GM12878 (cell line): ENCODE results near the gene DPP3. TPM values are rescaled to one million over a fixed set of nuclear protein-coding genes. Genes with fewer than 3 reads are reported as not detected.
"Not testable (repeated sequence)": the region's sequence is repeated elsewhere in the genome, so short reads cannot be mapped to it uniquely, and the experiment has no call there.

Source experiments
- ATAC-seq: fragments of 200-7000 bp; cut with Tn5 transposase; 3 replicates; pipeline ENCODE4 v1.9.1; 2020; ENCODE audit warnings: mild to moderate bottlenecking, moderate library complexity
- BruUV-seq: library from RNA; stranded (reverse); fragments of 400-500 nt; replicated peaks from 2 replicates; lab custom pipeline; 2021; lab: Mats Ljungman, UMichigan
- CTCF ChIA-PET: fragments of 300-600 bp; sonication (Branson Sonifier 250); formaldehyde crosslinking; extraction: SDS; loops from one replicate; lab custom pipeline; 2021; ENCODE audit warnings: inconsistent platforms; lab: Yijun Ruan, JAX
- POLR2A ChIA-PET: fragments of 350-600 bp; formaldehyde crosslinking; extraction: SDS; loops from one replicate; lab custom pipeline; 2021; ENCODE audit warnings: inconsistent platforms; lab: Charles Lee
- RAD21 ChIA-PET: fragments of 300-600 bp; sonication (Branson Sonifier 250); formaldehyde crosslinking; loops from one replicate; lab custom pipeline; 2023; ENCODE audit warnings: antibody characterized with exemption; ENCODE audit not compliant: unreplicated experiment; lab: Charles Lee
- SMC1A ChIA-PET: fragments of 300-600 bp; sonication (Branson Sonifier 250); formaldehyde crosslinking; loops from one replicate; lab custom pipeline; 2023; ENCODE audit not compliant: unreplicated experiment, uncharacterized antibody; lab: Charles Lee
- DNase-seq: peaks from one replicate; pipeline ENCODE4 v3.0.0-alpha.2; 2011; ENCODE audit warnings: low read depth, low spot score
- FAIRE-seq: peaks from 3 replicates; lab custom pipeline; 2011; peaks lifted over from hg19 to GRCh38; lab: Jason Lieb, UNC
- H2AFZ ChIP-seq: 2 replicates; pipeline ENCODE4 v1.6.0; 2011; ENCODE audit warnings: low read depth, low read length, control low read depth; ENCODE audit not compliant: control insufficient read depth
- H3K27ac ChIP-seq: 2 replicates; pipeline ENCODE4 v1.5.1; 2011; ENCODE audit warnings: control low read depth; ENCODE audit not compliant: control insufficient read depth, insufficient read depth
- H3K27me3 ChIP-seq, 2 experiments: replicated peaks in 1 of 2; 2 replicates each; pipeline versions ENCODE4 v1.6.0 to v1.6.1; 2011; ENCODE audit warnings: low read length in 1 of 2; ENCODE audit not compliant: control insufficient read depth in 2 of 2, insufficient read depth in 2 of 2
- H3K36me3 ChIP-seq, 2 experiments: 2 replicates each; pipeline ENCODE4 v1.5.1; 2011; ENCODE audit warnings: low read length in 1 of 2; ENCODE audit not compliant: control insufficient read depth in 2 of 2, insufficient read depth in 2 of 2
- H3K4me1 ChIP-seq: 2 replicates; pipeline ENCODE4 v1.6.1; 2011; ENCODE audit warnings: mild to moderate bottlenecking, low read length, moderate library complexity, mixed read lengths; ENCODE audit not compliant: control insufficient read depth, insufficient read depth
- H3K4me2 ChIP-seq: 2 replicates; pipeline ENCODE4 v1.6.0; 2011; ENCODE audit warnings: control low read depth; ENCODE audit not compliant: control insufficient read depth, insufficient read depth
- H3K4me3 ChIP-seq: fragments of 200-600 bp; sonication (generic); 2 replicates; pipeline ENCODE4 v1.5.1; 2016
- H3K79me2 ChIP-seq: 2 replicates; pipeline ENCODE4 v1.6.0; 2011; ENCODE audit warnings: low read length; ENCODE audit not compliant: control insufficient read depth, insufficient read depth
- H3K9ac ChIP-seq: 2 replicates; pipeline ENCODE4 v1.8.0; 2011; ENCODE audit warnings: low read length, control low read depth, mixed read lengths; ENCODE audit not compliant: control insufficient read depth, insufficient read depth
- H3K9me3 ChIP-seq: replicated peaks from 3 replicates; pipeline ENCODE4 v1.5.1; 2011; ENCODE audit warnings: mild to moderate bottlenecking, low read length; ENCODE audit not compliant: control insufficient read depth, insufficient read depth
- H4K20me1 ChIP-seq: 2 replicates; pipeline ENCODE4 v1.6.0; 2011; ENCODE audit not compliant: control insufficient read depth, insufficient read depth
- BMI1 ChIP-seq: fragments of 450-650 bp; IDR thresholded peaks from 2 replicates; pipeline ENCODE4 v1.6.1; 2016; ENCODE audit warnings: mild to moderate bottlenecking, moderate library complexity, borderline replicate concordance
- CHD2 ChIP-seq: IDR thresholded peaks from 2 replicates; pipeline ENCODE4 v1.6.1; 2011; ENCODE audit warnings: low read depth, low read length, improper control_type of control experiment, borderline replicate concordance
- CHD4 ChIP-seq: fragments of 200-600 bp; sonication (generic); IDR thresholded peaks from 2 replicates; pipeline ENCODE4 v1.6.1; 2016; ENCODE audit warnings: mild to moderate bottlenecking
- E4F1 ChIP-seq: fragments of 450-650 bp; IDR thresholded peaks from 2 replicates; pipeline ENCODE4 v1.6.1; 2018; ENCODE audit warnings: borderline replicate concordance, mild to moderate bottlenecking; ENCODE audit not compliant: partially characterized antibody
- LARP7 ChIP-seq: fragments of 450-650 bp; IDR thresholded peaks from 2 replicates; pipeline ENCODE4 v1.6.1; 2017; ENCODE audit warnings: mild to moderate bottlenecking
- POLR2AphosphoS2 ChIP-seq: IDR thresholded peaks from 2 replicates; pipeline ENCODE4 v1.6.1; 2011; ENCODE audit warnings: low read depth, mild to moderate bottlenecking, low read length, improper control_type of control experiment, moderate library complexity
- TARDBP ChIP-seq: IDR thresholded peaks from 2 replicates; pipeline ENCODE4 v1.6.1; 2016; ENCODE audit warnings: borderline replicate concordance
- TCF12 ChIP-seq: IDR thresholded peaks from 2 replicates; pipeline ENCODE4 v1.6.1; 2011; ENCODE audit warnings: low read depth, mild to moderate bottlenecking, low read length
- USF2 ChIP-seq: IDR thresholded peaks from 2 replicates; pipeline ENCODE4 v1.6.1; 2011; ENCODE audit warnings: low read depth, low read length, improper control_type of control experiment, borderline replicate concordance
- WRNIP1 ChIP-seq: IDR thresholded peaks from 2 replicates; pipeline ENCODE4 v1.6.1; 2011; ENCODE audit warnings: low read depth, low read length, improper control_type of control experiment, borderline replicate concordance
- WGBS: methylation state at CpG from one replicate; pipeline ENCODE4 v1.1.6; 2016; ENCODE audit warnings: low lambda C conversion rate; ENCODE audit not compliant: insufficient replicate concordance, insufficient coverage; ENCODE audit errors: missing lambda C conversion rate; 5-methylcytosine and 5-hydroxymethylcytosine counted together
- in situ Hi-C: fragments of 300-500 bp; cut with MboI; formaldehyde crosslinking; loops from 9 replicates; pipeline ENCODE4 v1.14.3; 2018; ENCODE audit warnings: mixed read lengths
- intact Hi-C: fragments of 100-400 bp; cut with micrococcal nuclease; formaldehyde crosslinking; loops from one replicate; pipeline ENCODE4 v1.14.2; 2022; ENCODE audit not compliant: unreplicated experiment
- polyA plus RNA-seq, 11 experiments: library from polyadenylated mRNA; depleted of rRNA in 4 of 11; unstranded in 6 of 11; stranded (reverse) in 5 of 11; fragments of >200 nt; fragmentation: Nextera tagmentation in 4 of 11; fragmentation: Illumina TruSeq in 1 of 11; extraction: Ambion mirVana in 4 of 11; extraction: Trizol in 1 of 11; gene quantifications; 1 replicate in 1 of 11; 2 replicates in 10 of 11; pipeline versions ENCODE4 v1.2.1 to v1.2.3, GENCODE V29; 2011 to 2016; ENCODE audit warnings: inconsistent platforms in 2 of 11, missing spikeins in 2 of 11, low read depth in 1 of 11
- total RNA-seq, 4 experiments: library from RNA; depleted of rRNA in 3 of 4; stranded (reverse); fragments of >200 nt in 3 of 4; fragmentation: Illumina TruSeq in 1 of 4; extraction: Trizol in 1 of 4; gene quantifications; 2 replicates each; pipeline versions ENCODE4 v1.2.1 to v1.2.3, GENCODE V29; 2013 to 2021

The DPP3 gene
- total and polyA plus RNA-seq, 10 of the 15 experiments (the other 5 are each of a cell fraction or from before 2014, with no cell fraction given) = 6.0 to 117 (median 78.1) TPM

GRCh38 chr11:66462911-66463310, 17.3 kb upstream of the DPP3 start:
- ChIA-PET CTCF (interaction anchor here (4.5 kb wide), 1 partner anchor 24 kb away, joined by 46 read pairs; the partner anchor contains the start of gene MRPL11), RAD21 (no interaction called here), POLR2A (no interaction called here), SMC1A (interaction anchor here (1.0 kb wide), 1 partner anchor 9 kb away, joined by 3 read pairs; no protein-coding TSS in a partner anchor)
- BruUV-seq = no TSS peak
- Histone ChIP-seq H4K20me1 (no peaks in the 10 kb centered on the region), H3K4me3 (no peak overlapping the region), H3K27ac (no peak overlapping the region), H2AFZ (no peak overlapping the region), H3K36me3 (no peaks in the 10 kb centered on the region), H3K9me3 (no peaks in the 10 kb centered on the region; the same call in 1 of the 3 replicates), H3K4me1 (peaks cover 28% of the 10 kb centered on the region), H3K79me2 (no peaks in the 10 kb centered on the region), H3K4me2 (no peak overlapping the region), H3K9ac (no peak overlapping the region), H3K27me3 (no peaks in the 10 kb centered on the region)
- in situ Hi-C loops (no loop called here), intact Hi-C loops (no loop called here)
- DNase-seq (no peak), FAIRE-seq (no peak), ATAC-seq (no peak)
- TF ChIP-seq LARP7 (no peak), CHD2 (no peak), CHD4 (no peak), TCF12 (no peak), BMI1 (no peak), USF2 (no peak), E4F1 (no peak), TARDBP (no peak), POLR2AphosphoS2 (no peak), WRNIP1 (no peak)
- WGBS = 42% methylated on average over 3 of the region's 3 CpGs

GRCh38 chr11:66464116-66464515, 16.1 kb upstream of the DPP3 start:
- SMC1A ChIA-PET = interaction anchor here (0.8 to 1.1 kb wide), 2 partner anchors 9 to 152 kb away, joined by 3 read pairs; no protein-coding TSS in a partner anchor
- not testable (repeated sequence) for H3K36me3 ChIP-seq

More at GRCh38 chr11:66464116-66464515, 16.1 kb upstream of the DPP3 start:
- BruUV-seq, H3K9me3 ChIP-seq, DNase-seq, H3K4me3 ChIP-seq, H3K9ac ChIP-seq, H3K4me2 ChIP-seq, in situ Hi-C loops, intact Hi-C loops, H3K27me3 ChIP-seq, H2AFZ ChIP-seq, H4K20me1 ChIP-seq, ATAC-seq, FAIRE-seq, H3K27ac ChIP-seq, H3K79me2 ChIP-seq: not testable (repeated sequence)
- peaks cover 20% of the 10 kb centered on the region for H3K4me1 ChIP-seq
- CTCF ChIA-PET = interaction anchor here (4.5 kb wide), 1 partner anchor 25 kb away, joined by 46 read pairs; the partner anchor contains the start of gene MRPL11
- POLR2A ChIA-PET = interaction anchor here (0.6 to 1.2 kb wide), 2 partner anchors 16 to 27 kb away, joined by 3 read pairs; partner anchors contain the start of gene DPP3
- RAD21 ChIA-PET = interaction anchor here (1.0 kb wide), 1 partner anchor 16 kb away, joined by 3 read pairs; the partner anchor contains the start of gene DPP3
- WGBS = 88% methylated on average over 5 of the region's 5 CpGs
